GM12878 (cell line): ENCODE results near the gene HNRNPU. TPM values are rescaled to one million over a fixed set of nuclear protein-coding genes. Genes with fewer than 3 reads are reported as not detected.

Source experiments
- ATAC-seq: fragments of 200-7000 bp; cut with Tn5 transposase; 3 replicates; pipeline ENCODE4 v1.9.1; 2020; ENCODE audit warnings: mild to moderate bottlenecking, moderate library complexity
- BruUV-seq: library from RNA; stranded (reverse); fragments of 400-500 nt; replicated peaks from 2 replicates; lab custom pipeline; 2021; lab: Mats Ljungman, UMichigan
- CTCF ChIA-PET: fragments of 300-600 bp; sonication (Branson Sonifier 250); formaldehyde crosslinking; extraction: SDS; loops from one replicate; lab custom pipeline; 2021; ENCODE audit warnings: inconsistent platforms; lab: Yijun Ruan, JAX
- POLR2A ChIA-PET: fragments of 350-600 bp; formaldehyde crosslinking; extraction: SDS; loops from one replicate; lab custom pipeline; 2021; ENCODE audit warnings: inconsistent platforms; lab: Charles Lee
- RAD21 ChIA-PET: fragments of 300-600 bp; sonication (Branson Sonifier 250); formaldehyde crosslinking; loops from one replicate; lab custom pipeline; 2023; ENCODE audit warnings: antibody characterized with exemption; ENCODE audit not compliant: unreplicated experiment; lab: Charles Lee
- SMC1A ChIA-PET: fragments of 300-600 bp; sonication (Branson Sonifier 250); formaldehyde crosslinking; loops from one replicate; lab custom pipeline; 2023; ENCODE audit not compliant: unreplicated experiment, uncharacterized antibody; lab: Charles Lee
- DNase-seq: peaks from one replicate; pipeline ENCODE4 v3.0.0-alpha.2; 2011; ENCODE audit warnings: low read depth, low spot score
- FAIRE-seq: peaks from 3 replicates; lab custom pipeline; 2011; peaks lifted over from hg19 to GRCh38; lab: Jason Lieb, UNC
- H2AFZ ChIP-seq: 2 replicates; pipeline ENCODE4 v1.6.0; 2011; ENCODE audit warnings: low read depth, low read length, control low read depth; ENCODE audit not compliant: control insufficient read depth
- H3K27ac ChIP-seq: 2 replicates; pipeline ENCODE4 v1.5.1; 2011; ENCODE audit warnings: control low read depth; ENCODE audit not compliant: control insufficient read depth, insufficient read depth
- H3K27me3 ChIP-seq, 2 experiments: replicated peaks in 1 of 2; 2 replicates each; pipeline versions ENCODE4 v1.6.0 to v1.6.1; 2011; ENCODE audit warnings: low read length in 1 of 2; ENCODE audit not compliant: control insufficient read depth in 2 of 2, insufficient read depth in 2 of 2
- H3K36me3 ChIP-seq, 2 experiments: 2 replicates each; pipeline ENCODE4 v1.5.1; 2011; ENCODE audit warnings: low read length in 1 of 2; ENCODE audit not compliant: control insufficient read depth in 2 of 2, insufficient read depth in 2 of 2
- H3K4me1 ChIP-seq: 2 replicates; pipeline ENCODE4 v1.6.1; 2011; ENCODE audit warnings: mild to moderate bottlenecking, low read length, moderate library complexity, mixed read lengths; ENCODE audit not compliant: control insufficient read depth, insufficient read depth
- H3K4me2 ChIP-seq: 2 replicates; pipeline ENCODE4 v1.6.0; 2011; ENCODE audit warnings: control low read depth; ENCODE audit not compliant: control insufficient read depth, insufficient read depth
- H3K4me3 ChIP-seq: fragments of 200-600 bp; sonication (generic); 2 replicates; pipeline ENCODE4 v1.5.1; 2016
- H3K79me2 ChIP-seq: 2 replicates; pipeline ENCODE4 v1.6.0; 2011; ENCODE audit warnings: low read length; ENCODE audit not compliant: control insufficient read depth, insufficient read depth
- H3K9ac ChIP-seq: 2 replicates; pipeline ENCODE4 v1.8.0; 2011; ENCODE audit warnings: low read length, control low read depth, mixed read lengths; ENCODE audit not compliant: control insufficient read depth, insufficient read depth
- H3K9me3 ChIP-seq: replicated peaks from 3 replicates; pipeline ENCODE4 v1.5.1; 2011; ENCODE audit warnings: mild to moderate bottlenecking, low read length; ENCODE audit not compliant: control insufficient read depth, insufficient read depth
- H4K20me1 ChIP-seq: 2 replicates; pipeline ENCODE4 v1.6.0; 2011; ENCODE audit not compliant: control insufficient read depth, insufficient read depth
- CBX3 ChIP-seq: fragments of 200-600 bp; sonication (generic); IDR thresholded peaks from 2 replicates; pipeline ENCODE4 v1.6.1; 2016; ENCODE audit warnings: low read depth, borderline replicate concordance
- CREM ChIP-seq: IDR thresholded peaks from 2 replicates; pipeline ENCODE4 v1.6.1; 2014; ENCODE audit warnings: antibody characterized with exemption, low read depth
- DPF2 ChIP-seq: fragments of 450-650 bp; IDR thresholded peaks from 2 replicates; pipeline ENCODE4 v1.6.1; 2017; ENCODE audit warnings: mild to moderate bottlenecking
- ELK1 ChIP-seq: IDR thresholded peaks from 2 replicates; pipeline ENCODE4 v1.6.1; 2012; ENCODE audit warnings: low read depth, low read length, improper control_type of control experiment
- IKZF1 ChIP-seq: fragments of 450-650 bp; conservative IDR thresholded peaks from 2 replicates; pipeline ENCODE4 v1.6.1; 2017; ENCODE audit warnings: antibody characterized with exemption, mild to moderate bottlenecking
- KAT2A ChIP-seq: conservative IDR thresholded peaks from 2 replicates; pipeline ENCODE4 v1.6.1; 2011; ENCODE audit warnings: low read depth, low read length; ENCODE audit not compliant: control insufficient read depth
- NFXL1 ChIP-seq: fragments of 450-650 bp; IDR thresholded peaks from 2 replicates; pipeline ENCODE4 v1.6.1; 2017; ENCODE audit warnings: antibody characterized with exemption, mild to moderate bottlenecking, borderline replicate concordance
- TARDBP ChIP-seq: IDR thresholded peaks from 2 replicates; pipeline ENCODE4 v1.6.1; 2016; ENCODE audit warnings: borderline replicate concordance
- YBX1 ChIP-seq: fragments of 450-650 bp; IDR thresholded peaks from 2 replicates; pipeline ENCODE4 v1.6.1; 2016; ENCODE audit warnings: antibody characterized with exemption
- ZBTB40 ChIP-seq: fragments of 450-650 bp; IDR thresholded peaks from 2 replicates; pipeline ENCODE4 v1.6.1; 2016; ENCODE audit warnings: mild to moderate bottlenecking, moderate library complexity, borderline replicate concordance
- WGBS: methylation state at CpG from one replicate; pipeline ENCODE4 v1.1.6; 2016; ENCODE audit warnings: low lambda C conversion rate; ENCODE audit not compliant: insufficient replicate concordance, insufficient coverage; ENCODE audit errors: missing lambda C conversion rate; 5-methylcytosine and 5-hydroxymethylcytosine counted together
- in situ Hi-C: fragments of 300-500 bp; cut with MboI; formaldehyde crosslinking; loops from 9 replicates; pipeline ENCODE4 v1.14.3; 2018; ENCODE audit warnings: mixed read lengths
- intact Hi-C: fragments of 100-400 bp; cut with micrococcal nuclease; formaldehyde crosslinking; loops from one replicate; pipeline ENCODE4 v1.14.2; 2022; ENCODE audit not compliant: unreplicated experiment
- polyA plus RNA-seq, 11 experiments: library from polyadenylated mRNA; depleted of rRNA in 4 of 11; unstranded in 6 of 11; stranded (reverse) in 5 of 11; fragments of >200 nt; fragmentation: Nextera tagmentation in 4 of 11; fragmentation: Illumina TruSeq in 1 of 11; extraction: Ambion mirVana in 4 of 11; extraction: Trizol in 1 of 11; gene quantifications; 1 replicate in 1 of 11; 2 replicates in 10 of 11; pipeline versions ENCODE4 v1.2.1 to v1.2.3, GENCODE V29; 2011 to 2016; ENCODE audit warnings: inconsistent platforms in 2 of 11, missing spikeins in 2 of 11, low read depth in 1 of 11
- total RNA-seq, 4 experiments: library from RNA; depleted of rRNA in 3 of 4; stranded (reverse); fragments of >200 nt in 3 of 4; fragmentation: Illumina TruSeq in 1 of 4; extraction: Trizol in 1 of 4; gene quantifications; 2 replicates each; pipeline versions ENCODE4 v1.2.1 to v1.2.3, GENCODE V29; 2013 to 2021

HNRNPU gene
- total and polyA plus RNA-seq, 10 of the 15 experiments (the other 5 are each of a cell fraction or from before 2014, with no cell fraction given), result 163 to 569 (median 420) TPM

DNA sequence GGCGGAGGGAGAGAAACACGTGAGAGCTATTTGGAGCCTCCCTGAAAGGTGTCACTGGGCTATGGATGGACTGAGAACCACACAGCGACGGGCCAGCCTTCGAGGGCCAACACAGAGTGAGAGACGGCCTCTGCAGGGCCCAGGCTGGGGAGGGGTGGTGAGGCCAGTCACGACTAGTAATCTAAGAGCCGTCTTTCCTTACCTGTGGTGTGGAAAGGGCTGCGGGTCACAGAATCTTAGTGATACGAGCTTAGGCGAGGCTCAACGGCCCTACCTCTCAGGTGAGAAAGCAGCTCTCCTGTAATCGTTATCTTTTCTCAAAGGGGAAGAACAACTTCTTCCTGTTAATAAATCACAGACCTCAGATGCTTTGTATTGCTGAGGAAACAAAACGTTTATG, 62.3 kb downstream of the HNRNPU start:
- no peaks in the 10 kb centered on the region for H3K9me3 ChIP-seq
- no peak overlapping the region for H3K27ac ChIP-seq
- in situ Hi-C loops, result loop anchor here (5.0 kb wide), 1 partner anchor 240 kb away; no protein-coding TSS in a partner anchor
- H3K9ac ChIP-seq, result no peak overlapping the region
- no peak for TF ChIP-seq CBX3
- TF ChIP-seq ELK1, result no peak
- no peak for TF ChIP-seq NFXL1
- TF ChIP-seq, all 136 proteins: peak for 0
- H3K27me3 ChIP-seq, result no peaks in the 10 kb centered on the region; a peak in 1 of 4 replicates
- H4K20me1 ChIP-seq, result no peaks in the 10 kb centered on the region
- SMC1A ChIA-PET, result interaction anchor here (0.7 to 4.9 kb wide), 25 partner anchors 11 to 258 kb away, joined by 3 to 91 read pairs (median 5); partner anchors contain the start of gene COX20
- intact Hi-C loops, result no loop called here
- no peak overlapping the region for H3K4me2 ChIP-seq
- no peaks in the 10 kb centered on the region for H3K4me1 ChIP-seq
- POLR2A ChIA-PET, result interaction anchor here (0.7 to 0.8 kb wide), 2 partner anchors 197 to 241 kb away, joined by 3 read pairs; no protein-coding TSS in a partner anchor
- WGBS, result 48% methylated on average over 14 of the region's 14 CpGs
- BruUV-seq, result no TSS peak
- FAIRE-seq (no peak), ATAC-seq (peak; percentile 35), DNase-seq (no peak)
- no peaks in the 10 kb centered on the region for H3K79me2 ChIP-seq
- H3K36me3 ChIP-seq, result no peaks in the 10 kb centered on the region
- CTCF ChIA-PET, result interaction anchor here (0.7 to 10.3 kb wide), 39 partner anchors 11 to 384 kb away, joined by 3 to 239 read pairs (median 6); partner anchors contain the start of genes COX20, DESI2 and HNRNPU
- RAD21 ChIA-PET, result interaction anchor here (0.7 to 4.7 kb wide), 13 partner anchors 12 to 241 kb away, joined by 3 to 109 read pairs (median 5); no protein-coding TSS in a partner anchor
- H3K4me3 ChIP-seq, result no peak overlapping the region
- H2AFZ ChIP-seq, result no peak overlapping the region

GRCh38 chr1:244801246-244801645, 63.1 kb downstream of the HNRNPU start:
- Histone ChIP-seq H3K79me2 (no peaks in the 10 kb centered on the region), H3K4me2 (no peak overlapping the region), H3K4me3 (no peak overlapping the region), H3K4me1 (no peaks in the 10 kb centered on the region), H2AFZ (no peak overlapping the region; the same call in 1 of the 2 replicates), H3K9ac (no peak overlapping the region), H3K9me3 (no peaks in the 10 kb centered on the region), H3K27ac (no peak overlapping the region), H4K20me1 (no peaks in the 10 kb centered on the region), H3K27me3 (no peaks in the 10 kb centered on the region; a peak in 1 of 4 replicates), H3K36me3 (no peaks in the 10 kb centered on the region)
- ChIA-PET SMC1A (interaction anchor here (0.7 to 4.9 kb wide), 29 partner anchors 12 to 259 kb away, joined by 3 to 91 read pairs (median 5); partner anchors contain the start of gene COX20), POLR2A (interaction anchor here (0.7 to 0.9 kb wide), 3 partner anchors 35 to 241 kb away, joined by 3 to 4 read pairs (median 3); no protein-coding TSS in a partner anchor), RAD21 (interaction anchor here (0.7 to 4.7 kb wide), 14 partner anchors 13 to 242 kb away, joined by 3 to 109 read pairs (median 5); no protein-coding TSS in a partner anchor), CTCF (interaction anchor here (0.6 to 10.3 kb wide), 46 partner anchors 12 to 476 kb away, joined by 3 to 239 read pairs (median 6); partner anchors contain the start of genes COX20, DESI2 and HNRNPU)
- WGBS, result 6% methylated on average over 14 of the region's 14 CpGs
- ATAC-seq (peak; percentile 96), FAIRE-seq (no peak), DNase-seq (no peak)
- no TSS peak for BruUV-seq
- in situ Hi-C loops (loop anchor here (5.0 kb wide), 1 partner anchor 241 kb away; no protein-coding TSS in a partner anchor), intact Hi-C loops (loop anchor here (1.0 kb wide), 2 partner anchors 34 to 241 kb away; partner anchors contain the start of gene COX20)
- no peak for TF ChIP-seq ZBTB40
- no peak for TF ChIP-seq KAT2A
- no peak for TF ChIP-seq IKZF1
- TF ChIP-seq YBX1, result no peak
- TF ChIP-seq TARDBP, result no peak
- no peak for TF ChIP-seq CREM
- no peak for TF ChIP-seq DPF2
